IPS DF 19.7 (cell line): ENCODE data around the gene GLB1L3.

ENCODE experiments used
- DNase-seq: peaks from one replicate; pipeline ENCODE4 v3.0.0-alpha.2; 2013; ENCODE audit warnings: low read depth, low spot score

The GLB1L3 gene

GRCh38 chr11:134275534-134276395, at the start of gene GLB1L3:
GLB1L3 (plus strand) TSS chr11:134276379; CDS start chr11:134276741, 362 bp downstream.
- no peak for DNase-seq

- no peak for DNase-seq
Measured at GRCh38 chr11:134226806-134227325, 49.3 kb upstream of the GLB1L3 start.

- DNase-seq: no peak
Measured at GRCh38 chr11:134228625-134229024, 47.6 kb upstream of the GLB1L3 start.

- no peak for DNase-seq
Measured at GRCh38 chr11:134229126-134229790, 46.9 kb upstream of the GLB1L3 start.

GRCh38 chr11:134230339-134230738, 45.8 kb upstream of the GLB1L3 start:
- DNase-seq: no peak

GRCh38 chr11:134231958-134232659, 44.1 kb upstream of the GLB1L3 start:
- DNase-seq: no peak

GRCh38 chr11:134233729-134234179, 42.4 kb upstream of the GLB1L3 start:
- DNase-seq: no peak

GRCh38 chr11:134235399-134235798, 40.8 kb upstream of the GLB1L3 start:
- DNase-seq: no peak

GRCh38 chr11:134236834-134237556, 39.2 kb upstream of the GLB1L3 start:
- DNase-seq: no peak

- DNase-seq: no peak
Measured at GRCh38 chr11:134237557-134237922, 38.6 kb upstream of the GLB1L3 start.

GRCh38 chr11:134238956-134239355, 37.2 kb upstream of the GLB1L3 start:
- DNase-seq: no peak

GRCh38 chr11:134240592-134240991, 35.6 kb upstream of the GLB1L3 start:
- DNase-seq: no peak

- DNase-seq: no peak
Measured at GRCh38 chr11:134242376-134242775, 33.8 kb upstream of the GLB1L3 start.

- DNase-seq: no peak
Measured at GRCh38 chr11:134243913-134244312, 32.3 kb upstream of the GLB1L3 start.

- DNase-seq: no peak
Measured at GRCh38 chr11:134244593-134244992, 31.6 kb upstream of the GLB1L3 start.

GRCh38 chr11:134245434-134245833, 30.7 kb upstream of the GLB1L3 start:
- no peak for DNase-seq

GRCh38 chr11:134246100-134246499, 30.1 kb upstream of the GLB1L3 start:
- no peak for DNase-seq

- no peak for DNase-seq
Measured at GRCh38 chr11:134246678-134247077, 29.5 kb upstream of the GLB1L3 start.

GRCh38 chr11:134248910-134249480, 27.2 kb upstream of the GLB1L3 start:
- DNase-seq: no peak

GRCh38 chr11:134250246-134250645, 25.9 kb upstream of the GLB1L3 start:
- DNase-seq: no peak

GRCh38 chr11:134250675-134251074, 25.5 kb upstream of the GLB1L3 start:
- no peak for DNase-seq
